Measurements from ENCODE around the gene PLD5. TPM values are rescaled to one million over a fixed set of nuclear protein-coding genes. Genes with fewer than 3 reads are reported as not detected.

PLD5 gene
- polyA plus RNA-seq, 1 of the 3 experiments (the other 2 are of a cell fraction) = 0.08 TPM

- TF ChIP-seq FOSL2 (IDR thresholded peaks at IDR 0.05; ENCODE audit: borderline replicate concordance, low read depth) = no peak
- no peak for TF ChIP-seq POLR2AphosphoS5 (IDR thresholded peaks at IDR 0.05; ENCODE audit: low read depth, low read length)
- TF ChIP-seq REST (IDR thresholded peaks at IDR 0.05; ENCODE audit: low read depth, low read length) = no peak
- TF ChIP-seq RXRA (IDR thresholded peaks at IDR 0.05; ENCODE audit: borderline replicate concordance, low read depth) = no peak
- no peak for TF ChIP-seq EZH2phosphoT487 (IDR thresholded peaks at IDR 0.05; ENCODE audit: borderline replicate concordance, low read depth)
- TF ChIP-seq USF2 (IDR thresholded peaks at IDR 0.05; ENCODE audit: borderline replicate concordance, low read depth, low read length) = no peak
- no peak for TF ChIP-seq YY1 (IDR thresholded peaks at IDR 0.05; ENCODE audit: low read depth)
- TF ChIP-seq RCOR1 (IDR thresholded peaks at IDR 0.05; ENCODE audit: low read length) = no peak
- TF ChIP-seq RFX5 (IDR thresholded peaks at IDR 0.05; ENCODE audit: low read length) = no peak
- no peak for TF ChIP-seq NRF1 (IDR thresholded peaks at IDR 0.05; ENCODE audit: low read depth, low read length)
- TF ChIP-seq TCF12 (IDR thresholded peaks at IDR 0.05) = no peak
- no peak for TF ChIP-seq CHD2 (IDR thresholded peaks at IDR 0.05; ENCODE audit: low read length, partially characterized antibody)
- no peak for TF ChIP-seq GATA2 (CRISPR knock-in tag; IDR thresholded peaks at IDR 0.05)
- no peak for TF ChIP-seq MAX (IDR thresholded peaks at IDR 0.05; ENCODE audit: low read depth)
- 34% methylated on average over 4 of the region's 4 CpGs for WGBS (ENCODE audit: low lambda C conversion rate)
- CTCF ChIA-PET = interaction anchor here (0.6 kb wide), 1 partner anchor 19 kb away, joined by 3 read pairs; no protein-coding TSS in a partner anchor
Measured at GRCh38 chr1:242139986-242140385, 384.5 kb downstream of the PLD5 start.

More at GRCh38 chr1:242139986-242140385, 384.5 kb downstream of the PLD5 start:
- H3K36me3 ChIP-seq (replicated peaks in 1 of 2; ENCODE audit: control insufficient read depth in 1 of 2, insufficient read depth in 2 of 2, low read length in 1 of 2) = peaks cover 0 to 2% of the 10 kb centered on the region in 2 experiments
- no peak for DNase-seq
- no peaks in the 10 kb centered on the region for H3F3A ChIP-seq (replicated peaks; ENCODE audit: insufficient read depth)
- H3K4me2 ChIP-seq = no peak overlapping the region
- no peaks in the 10 kb centered on the region for H3K9me3 ChIP-seq
- no peak overlapping the region for H3K4me3 ChIP-seq (ENCODE audit: low read depth in 2 of 2, low read length in 1 of 2)
- H3K79me2 ChIP-seq (ENCODE audit: insufficient read depth) = no peaks in the 10 kb centered on the region
- H3K27me3 ChIP-seq (ENCODE audit: insufficient read depth) = no peaks in the 10 kb centered on the region
- no peak overlapping the region for H2AFZ ChIP-seq (ENCODE audit: low read depth)
- peaks cover 0 to 5% of the 10 kb centered on the region in 2 experiments; a peak in 2 of 4 replicates for H3K4me1 ChIP-seq (ENCODE audit: control insufficient read depth in 1 of 2, insufficient read depth in 2 of 2, low read depth in 1 of 2, low read length in 1 of 2)
- no peaks in the 10 kb centered on the region for H4K20me1 ChIP-seq (ENCODE audit: insufficient read depth)
- H3K9me2 ChIP-seq = no peaks in the 10 kb centered on the region
- no peak overlapping the region for H3K9ac ChIP-seq
- POLR2A ChIA-PET = no interaction called here
- no peak overlapping the region for H3K27ac ChIP-seq (ENCODE audit: low read depth in 2 of 2, low read length in 1 of 2)
